NB4 (cell line): ENCODE results near the gene AADACL2.

Experiments used
- MAX ChIP-seq: IDR thresholded peaks from 2 replicates; pipeline ENCODE4 v1.6.1; 2011; ENCODE audit warnings: low read depth, low read length
- MYC ChIP-seq: IDR thresholded peaks from 2 replicates; pipeline ENCODE4 v1.6.1; 2011; ENCODE audit warnings: low read depth, low read length
- POLR2A ChIP-seq: IDR thresholded peaks from 2 replicates; pipeline ENCODE4 v1.6.1; 2011; ENCODE audit warnings: mild to moderate bottlenecking; ENCODE audit not compliant: insufficient read length; ENCODE audit errors: extremely low read depth
- TF ChIP-seq, protein P1 (sequence below): IDR thresholded peaks from one replicate; pipeline ENCODE4 v1.5.1; 2012; ENCODE audit warnings: low read depth, low read length

GRCh38 chr3:151792411-151792810, 58.7 kb downstream of the AADACL2 start:
- TF ChIP-seq, protein P1, sequence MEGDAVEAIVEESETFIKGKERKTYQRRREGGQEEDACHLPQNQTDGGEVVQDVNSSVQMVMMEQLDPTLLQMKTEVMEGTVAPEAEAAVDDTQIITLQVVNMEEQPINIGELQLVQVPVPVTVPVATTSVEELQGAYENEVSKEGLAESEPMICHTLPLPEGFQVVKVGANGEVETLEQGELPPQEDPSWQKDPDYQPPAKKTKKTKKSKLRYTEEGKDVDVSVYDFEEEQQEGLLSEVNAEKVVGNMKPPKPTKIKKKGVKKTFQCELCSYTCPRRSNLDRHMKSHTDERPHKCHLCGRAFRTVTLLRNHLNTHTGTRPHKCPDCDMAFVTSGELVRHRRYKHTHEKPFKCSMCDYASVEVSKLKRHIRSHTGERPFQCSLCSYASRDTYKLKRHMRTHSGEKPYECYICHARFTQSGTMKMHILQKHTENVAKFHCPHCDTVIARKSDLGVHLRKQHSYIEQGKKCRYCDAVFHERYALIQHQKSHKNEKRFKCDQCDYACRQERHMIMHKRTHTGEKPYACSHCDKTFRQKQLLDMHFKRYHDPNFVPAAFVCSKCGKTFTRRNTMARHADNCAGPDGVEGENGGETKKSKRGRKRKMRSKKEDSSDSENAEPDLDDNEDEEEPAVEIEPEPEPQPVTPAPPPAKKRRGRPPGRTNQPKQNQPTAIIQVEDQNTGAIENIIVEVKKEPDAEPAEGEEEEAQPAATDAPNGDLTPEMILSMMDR = no peak
- TF ChIP-seq POLR2A (no peak), MAX (no peak), MYC (no peak)
